ENCODE measurements around the gene ZSCAN30. TPM values are rescaled to one million over a fixed set of nuclear protein-coding genes. Genes with fewer than 3 reads are reported as not detected.
A peak's percentile ranks its signal among the peaks of the same experiment; 100 is the strongest.

Gene ZSCAN30
- total and polyA plus RNA-seq, 2 donors (not counting 3 experiments of a cell fraction or from before 2014, with no cell fraction given), result 6.7 to 18.0 TPM

DNA sequence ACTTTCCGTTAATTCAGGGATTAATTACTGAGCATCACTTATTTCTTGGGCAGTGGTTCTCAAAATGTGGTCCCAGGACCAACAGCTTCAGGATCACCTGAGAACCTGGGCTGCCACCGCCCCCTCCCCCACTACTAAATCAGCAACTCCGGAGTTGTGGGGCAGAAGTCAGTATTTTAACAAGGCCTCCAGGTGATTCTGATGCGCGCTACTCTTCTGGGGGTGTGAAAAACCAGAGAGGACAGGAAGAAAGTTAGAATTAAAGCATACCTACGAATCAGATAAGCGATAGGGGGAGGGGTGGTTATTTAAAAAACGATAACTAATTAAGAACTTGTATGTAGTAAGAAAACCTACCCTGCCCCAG lies 319 bp downstream of the ZSCAN30 start:
- dilution Hi-C loops (cut with MboI; ENCODE audit: extremely low pct_ligation_motif_present, low sequenced_read_pairs), result no loop called here
- no peak for DNase-seq (ENCODE audit: low read depth, low spot score)
- H3K9me1 ChIP-seq (replicated peaks; ENCODE audit: control insufficient read depth, extremely low read depth, insufficient read depth, low read length), result no peaks in the 10 kb centered on the region
- H3K4me1 ChIP-seq (ENCODE audit: control insufficient read depth, extremely low read depth, insufficient read depth, low read length), result peaks cover 19% of the 10 kb centered on the region
- intact Hi-C loops (cut with micrococcal nuclease), result loop anchor here (1.0 to 2.0 kb wide), 5 partner anchors 7 to 59 kb away; partner anchors contain the start of gene ZNF24
- no peaks in the 10 kb centered on the region for H3K27me3 ChIP-seq (ENCODE audit: control insufficient read depth in 2 of 2, insufficient read depth in 2 of 2, low read length in 2 of 2)
- H3K79me2 ChIP-seq (ENCODE audit: control insufficient read depth, insufficient read depth, low read length), result peaks cover 61% of the 10 kb centered on the region
- POLR2A ChIA-PET, result interaction anchor here (1.0 kb wide), 1 partner anchor 49 kb away, joined by 9 read pairs; the partner anchor contains the start of gene ZNF397
- H3K4me3 ChIP-seq (replicated peaks in 1 of 3; ENCODE audit: insufficient read depth in 1 of 3, low read depth in 1 of 3, low read length in 3 of 3), result peak overlapping the region; percentile 49 to 100 (median 96)
- H3K27ac ChIP-seq (ENCODE audit: insufficient read depth, low read depth, low read length), result peak overlapping the region; percentile 63
- H3K36me3 ChIP-seq (ENCODE audit: control insufficient read depth in 2 of 2, extremely low read depth in 1 of 2, insufficient read depth in 2 of 2, low read length in 2 of 2), result peaks cover 2 to 7% of the 10 kb centered on the region in 2 experiments
- BruUV-seq (replicated peaks), result TSS peak; percentile 88
- FAIRE-seq, result no peak
- peak overlapping the region; percentile 94 for H3K9ac ChIP-seq (replicated peaks; ENCODE audit: extremely low read depth, insufficient read depth, low read length)
- peak overlapping the region; percentile 73 for H2AFZ ChIP-seq (ENCODE audit: low read depth, low read length)
- CTCF ChIA-PET, result interaction anchor here (0.7 to 1.3 kb wide), 7 partner anchors 12 to 66 kb away, joined by 3 to 5 read pairs (median 3); partner anchors contain the start of gene ZNF397
- peak; percentile 48 for TF ChIP-seq GATA2 (IDR thresholded peaks at IDR 0.05; ENCODE audit: insufficient read depth, insufficient read length, low read depth, low read length)
- no peak for TF ChIP-seq POLR2A (IDR thresholded peaks at IDR 0.05; ENCODE audit: low read depth, low read length)
- no peak for TF ChIP-seq MYC (IDR thresholded peaks at IDR 0.05; ENCODE audit: low read depth, low read length)
- TF ChIP-seq POLR2AphosphoS5 (IDR thresholded peaks at IDR 0.05; ENCODE audit: insufficient read depth, low read depth, low read length), result no peak
- TF ChIP-seq, protein P1, sequence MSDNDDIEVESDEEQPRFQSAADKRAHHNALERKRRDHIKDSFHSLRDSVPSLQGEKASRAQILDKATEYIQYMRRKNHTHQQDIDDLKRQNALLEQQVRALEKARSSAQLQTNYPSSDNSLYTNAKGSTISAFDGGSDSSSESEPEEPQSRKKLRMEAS (IDR thresholded peaks at IDR 0.05; ENCODE audit: insufficient read depth, insufficient read length), result no peak
- no peak for TF ChIP-seq FOS (IDR thresholded peaks at IDR 0.05; ENCODE audit: borderline replicate concordance, insufficient read depth, low read length)
- peak overlapping the region; percentile 95 for H3K4me2 ChIP-seq (ENCODE audit: insufficient read depth, low read length)
- no peaks in the 10 kb centered on the region for H3K9me3 ChIP-seq (replicated peaks; ENCODE audit: control insufficient read depth, insufficient read depth, low read length)
- no peaks in the 10 kb centered on the region for H4K20me1 ChIP-seq (replicated peaks; ENCODE audit: control insufficient read depth, extremely low read depth, insufficient read depth, low read length)

- H3K9me1 ChIP-seq (replicated peaks; ENCODE audit: control insufficient read depth, extremely low read depth, insufficient read depth, low read length), result no peaks in the 10 kb centered on the region
- peak overlapping the region; percentile 94 for H3K9ac ChIP-seq (replicated peaks; ENCODE audit: extremely low read depth, insufficient read depth, low read length)
- no peak for FAIRE-seq
- peaks cover 61% of the 10 kb centered on the region for H3K79me2 ChIP-seq (ENCODE audit: control insufficient read depth, insufficient read depth, low read length)
- H2AFZ ChIP-seq (ENCODE audit: low read depth, low read length), result peak overlapping the region; percentile 73
- TF ChIP-seq JUN (IDR thresholded peaks at IDR 0.05; ENCODE audit: borderline replicate concordance, insufficient read depth, insufficient read length, low read depth), result no peak
- TF ChIP-seq GATA2 (IDR thresholded peaks at IDR 0.05; ENCODE audit: insufficient read depth, insufficient read length, low read depth, low read length), result no peak
- TF ChIP-seq MYC (IDR thresholded peaks at IDR 0.05; ENCODE audit: low read depth, low read length), result no peak
- no peak for TF ChIP-seq FOS (IDR thresholded peaks at IDR 0.05; ENCODE audit: borderline replicate concordance, insufficient read depth, low read length)
- no peak for TF ChIP-seq CTCF (IDR thresholded peaks at IDR 0.05; ENCODE audit: extremely low read depth in 1 of 2, insufficient read depth in 1 of 2, low read depth in 1 of 2, low read length in 2 of 2)
- no peak for TF ChIP-seq POLR2A (IDR thresholded peaks at IDR 0.05; ENCODE audit: low read depth, low read length)
- TF ChIP-seq EZH2 (IDR thresholded peaks at IDR 0.05; ENCODE audit: borderline replicate concordance, low read depth, low read length, severe bottlenecking), result no peak
- TF ChIP-seq, protein P1 (IDR thresholded peaks at IDR 0.05; ENCODE audit: insufficient read depth, insufficient read length), result no peak
- no peak for TF ChIP-seq POLR2AphosphoS5 (IDR thresholded peaks at IDR 0.05; ENCODE audit: insufficient read depth, low read depth, low read length)
- DNase-seq (ENCODE audit: low read depth, low spot score), result no peak
- peak overlapping the region; percentile 49 to 100 (median 96) for H3K4me3 ChIP-seq (replicated peaks in 1 of 3; ENCODE audit: insufficient read depth in 1 of 3, low read depth in 1 of 3, low read length in 3 of 3)
- peaks cover 5 to 7% of the 10 kb centered on the region in 2 experiments for H3K36me3 ChIP-seq (ENCODE audit: control insufficient read depth in 2 of 2, extremely low read depth in 1 of 2, insufficient read depth in 2 of 2, low read length in 2 of 2)
- H3K4me1 ChIP-seq (ENCODE audit: control insufficient read depth, extremely low read depth, insufficient read depth, low read length), result peaks cover 19% of the 10 kb centered on the region
- BruUV-seq (replicated peaks), result no TSS peak
- H3K27ac ChIP-seq (ENCODE audit: insufficient read depth, low read depth, low read length), result peak overlapping the region; percentile 63
- H3K9me3 ChIP-seq (replicated peaks; ENCODE audit: control insufficient read depth, insufficient read depth, low read length), result no peaks in the 10 kb centered on the region
- POLR2A ChIA-PET, result interaction anchor here (0.5 kb wide), 1 partner anchor 49 kb away, joined by 5 read pairs; the partner anchor contains the start of gene ZNF397
- no peaks in the 10 kb centered on the region for H3K27me3 ChIP-seq (ENCODE audit: control insufficient read depth in 2 of 2, insufficient read depth in 2 of 2, low read length in 2 of 2)
- dilution Hi-C loops (cut with MboI; ENCODE audit: extremely low pct_ligation_motif_present, low sequenced_read_pairs) (no loop called here), intact Hi-C loops (cut with micrococcal nuclease) (no loop called here)
- H4K20me1 ChIP-seq (replicated peaks; ENCODE audit: control insufficient read depth, extremely low read depth, insufficient read depth, low read length), result no peaks in the 10 kb centered on the region
- CTCF ChIA-PET, result interaction anchor here (1.0 to 1.3 kb wide), 3 partner anchors 11 to 55 kb away, joined by 3 to 5 read pairs (median 3); no protein-coding TSS in a partner anchor
- H3K4me2 ChIP-seq (ENCODE audit: insufficient read depth, low read length), result peak overlapping the region; percentile 95
Measured at GRCh38 chr18:35289293-35289692, 736 bp downstream of the ZSCAN30 start.

All from endothelial cell of umbilical vein (primary cell).